ENCODE results near the gene UST.

UST gene

DNA sequence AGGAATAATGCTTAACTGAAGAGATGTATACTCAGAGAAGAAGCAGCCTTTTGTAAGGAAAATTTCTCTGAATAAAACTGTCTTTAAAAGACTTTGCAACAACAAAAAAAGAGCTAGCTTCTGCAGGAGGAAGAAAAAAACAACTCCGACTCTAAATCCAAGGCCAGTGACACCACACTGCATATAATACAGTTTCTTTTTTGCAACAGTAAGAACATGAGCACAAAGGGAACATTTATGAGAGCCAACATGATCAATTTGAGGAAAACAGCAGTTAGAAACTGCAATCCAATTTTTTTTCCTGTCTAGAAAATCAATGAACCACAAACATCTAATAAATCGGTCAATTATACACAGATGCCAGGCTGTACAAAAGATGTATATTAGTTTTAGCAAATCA lies 42.9 kb upstream of the UST start:
- no peak for DNase-seq (ENCODE audit: extremely low read depth, low read depth)
- TF ChIP-seq, protein P1, sequence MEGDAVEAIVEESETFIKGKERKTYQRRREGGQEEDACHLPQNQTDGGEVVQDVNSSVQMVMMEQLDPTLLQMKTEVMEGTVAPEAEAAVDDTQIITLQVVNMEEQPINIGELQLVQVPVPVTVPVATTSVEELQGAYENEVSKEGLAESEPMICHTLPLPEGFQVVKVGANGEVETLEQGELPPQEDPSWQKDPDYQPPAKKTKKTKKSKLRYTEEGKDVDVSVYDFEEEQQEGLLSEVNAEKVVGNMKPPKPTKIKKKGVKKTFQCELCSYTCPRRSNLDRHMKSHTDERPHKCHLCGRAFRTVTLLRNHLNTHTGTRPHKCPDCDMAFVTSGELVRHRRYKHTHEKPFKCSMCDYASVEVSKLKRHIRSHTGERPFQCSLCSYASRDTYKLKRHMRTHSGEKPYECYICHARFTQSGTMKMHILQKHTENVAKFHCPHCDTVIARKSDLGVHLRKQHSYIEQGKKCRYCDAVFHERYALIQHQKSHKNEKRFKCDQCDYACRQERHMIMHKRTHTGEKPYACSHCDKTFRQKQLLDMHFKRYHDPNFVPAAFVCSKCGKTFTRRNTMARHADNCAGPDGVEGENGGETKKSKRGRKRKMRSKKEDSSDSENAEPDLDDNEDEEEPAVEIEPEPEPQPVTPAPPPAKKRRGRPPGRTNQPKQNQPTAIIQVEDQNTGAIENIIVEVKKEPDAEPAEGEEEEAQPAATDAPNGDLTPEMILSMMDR (IDR thresholded peaks at IDR 0.05; ENCODE audit: low read depth, low read length): no peak

DNA sequence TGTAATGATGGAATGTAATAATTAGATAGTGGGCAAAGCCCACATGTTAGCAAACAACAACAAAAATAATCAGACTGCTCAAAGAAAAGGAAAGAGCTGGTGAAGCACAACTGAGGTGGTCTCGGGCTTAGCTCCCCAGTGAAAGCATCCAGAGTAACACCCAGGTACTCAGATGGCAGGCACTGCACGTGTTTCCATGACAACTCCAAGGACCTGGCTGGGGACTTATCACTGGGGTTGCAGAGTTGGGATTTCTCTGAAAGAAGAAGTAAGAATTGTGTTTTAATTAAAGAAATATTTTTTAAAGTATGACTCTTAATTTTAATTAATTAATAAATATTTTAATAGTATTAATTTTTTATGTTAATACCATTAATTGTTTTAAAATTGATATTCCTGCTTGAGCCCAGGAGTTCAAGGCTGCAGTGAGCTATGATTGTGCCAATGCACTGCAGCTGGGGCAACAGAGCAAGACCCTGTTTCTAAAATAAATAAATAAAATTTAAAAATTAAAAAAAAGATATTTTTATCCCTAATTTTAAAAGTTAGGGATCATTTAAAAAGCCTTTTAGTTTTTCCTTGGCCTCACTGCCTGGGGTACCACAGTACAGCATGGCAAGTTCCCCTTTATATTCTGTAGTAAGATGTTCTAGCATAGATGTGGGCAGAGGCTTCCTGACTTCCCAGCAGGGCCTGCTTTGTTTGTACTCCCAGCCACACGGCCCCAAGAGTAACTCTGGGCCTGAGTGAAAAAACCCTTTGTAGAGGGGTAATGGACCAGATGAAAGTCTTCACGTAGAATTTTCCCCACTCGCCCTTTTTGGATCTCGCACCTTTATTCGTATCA lies 42.2 kb upstream of the UST start:
- TF ChIP-seq, protein P1 (IDR thresholded peaks at IDR 0.05; ENCODE audit: low read depth, low read length): no peak
- DNase-seq (ENCODE audit: extremely low read depth, low read depth): no peak

DNA sequence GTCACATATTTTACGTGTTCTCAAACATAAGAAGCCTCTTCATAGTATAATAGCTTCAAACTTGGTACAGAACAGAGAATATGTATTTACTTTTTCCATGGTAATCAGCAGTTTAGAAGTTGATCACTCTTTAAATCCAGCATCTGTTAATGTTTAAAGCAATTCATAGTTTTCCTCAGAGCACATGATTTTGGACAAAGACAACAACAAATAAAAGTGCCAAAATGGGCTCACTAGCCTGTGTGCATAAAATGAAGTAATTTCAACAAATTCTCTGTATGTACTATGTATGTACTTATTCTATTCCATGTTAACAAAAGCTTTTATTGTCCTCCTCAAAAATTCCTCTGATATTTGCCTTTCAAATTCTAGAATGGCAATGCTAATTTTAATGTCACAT lies 38.1 kb upstream of the UST start:
- no peak for DNase-seq (ENCODE audit: extremely low read depth, low read depth)
- TF ChIP-seq, protein P1 (IDR thresholded peaks at IDR 0.05; ENCODE audit: low read depth, low read length): no peak

DNA sequence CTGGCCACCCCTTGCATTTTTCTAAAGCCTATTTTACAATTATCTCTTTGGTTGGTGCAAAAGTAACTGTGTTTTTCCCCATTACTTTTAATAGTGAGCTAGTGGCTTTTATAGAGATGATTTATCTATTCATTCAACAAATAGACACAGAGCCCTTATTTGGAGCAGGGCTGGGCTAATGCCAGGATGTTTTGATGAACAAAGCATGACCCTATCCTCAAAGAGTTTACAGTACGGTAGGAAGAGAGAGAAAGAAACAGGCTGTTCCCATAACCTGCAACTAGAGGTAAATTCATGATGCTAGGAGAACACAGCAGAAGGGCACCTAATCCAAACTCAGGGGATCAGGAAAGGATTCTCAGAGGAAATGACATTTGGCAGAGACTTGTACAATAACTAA lies 37.3 kb upstream of the UST start:
- no peak for DNase-seq (ENCODE audit: extremely low read depth, low read depth)
- TF ChIP-seq, protein P1 (IDR thresholded peaks at IDR 0.05; ENCODE audit: low read depth, low read length): no peak

DNA sequence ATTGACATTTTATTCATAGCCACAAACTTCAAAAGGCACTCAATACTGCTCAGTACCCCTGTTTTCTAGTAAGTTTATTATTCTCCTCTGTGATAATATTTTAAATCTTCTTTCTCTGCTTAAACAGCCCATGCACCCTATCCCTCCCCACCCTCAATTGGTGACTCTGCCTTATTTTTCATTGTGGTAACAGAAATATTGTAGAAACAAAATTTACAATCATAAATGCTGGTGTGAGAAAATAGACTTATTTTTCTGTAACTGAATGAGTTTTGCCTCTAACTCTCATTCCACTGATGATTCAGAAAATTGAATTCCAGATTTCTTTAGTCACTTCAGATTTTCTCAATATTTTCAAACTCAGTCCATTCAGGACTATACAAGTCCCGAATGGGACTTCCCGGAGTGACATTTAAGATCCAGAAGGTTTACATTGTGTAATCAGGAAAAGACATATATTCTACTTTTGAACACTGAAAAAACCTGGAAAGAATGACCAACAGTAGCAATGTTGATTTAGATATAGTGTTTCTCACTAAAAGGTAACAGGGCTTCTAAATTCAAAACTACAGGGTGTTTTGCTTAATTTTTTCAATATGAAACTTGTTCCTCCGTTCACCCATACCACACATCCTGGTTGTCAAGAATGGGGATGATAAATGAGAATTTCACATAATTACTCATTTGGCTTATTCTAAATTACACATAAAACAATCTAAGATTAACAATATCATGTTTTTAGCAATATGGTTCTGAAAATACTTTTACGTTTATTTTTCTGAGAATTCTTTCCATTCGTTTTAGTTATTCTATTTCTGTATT lies 34.8 kb upstream of the UST start:
- TF ChIP-seq, protein P1 (IDR thresholded peaks at IDR 0.05; ENCODE audit: low read depth, low read length): no peak
- DNase-seq (ENCODE audit: extremely low read depth, low read depth): no peak

DNA sequence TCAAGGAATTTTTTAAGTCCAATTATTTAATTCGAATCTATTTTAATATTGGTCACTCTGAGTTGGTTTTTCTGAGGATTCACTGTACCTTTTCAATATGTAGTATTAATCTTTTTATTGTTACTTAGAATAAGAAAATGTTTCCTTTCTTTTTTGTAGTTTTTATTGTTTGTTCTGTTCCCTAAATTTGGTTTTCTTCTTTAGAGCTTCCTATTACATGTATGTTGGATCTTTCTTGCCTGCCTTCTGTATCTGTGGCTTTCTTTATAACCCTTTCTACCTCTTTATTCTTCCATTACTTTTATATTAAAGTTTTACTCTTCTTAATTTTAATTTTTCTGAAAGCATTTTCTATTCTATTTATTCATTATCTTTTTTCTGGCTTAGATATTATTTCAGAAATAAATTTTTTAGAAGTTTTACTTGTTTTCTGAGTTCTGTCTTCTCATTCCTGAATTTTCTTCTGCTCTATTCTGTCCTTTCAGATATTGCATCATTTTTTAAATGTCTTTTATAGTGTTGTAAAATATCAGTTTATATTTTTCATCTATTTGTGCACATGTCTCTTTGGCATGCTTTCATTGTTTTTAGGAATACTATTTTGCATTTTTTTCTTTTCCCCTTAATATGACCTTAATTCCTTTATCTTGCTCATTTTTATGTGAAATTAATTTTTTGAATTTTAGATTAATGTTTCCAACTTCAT lies 33.6 kb upstream of the UST start:
- TF ChIP-seq, protein P1 (IDR thresholded peaks at IDR 0.05; ENCODE audit: low read depth, low read length): no peak
- DNase-seq (ENCODE audit: extremely low read depth, low read depth): no peak
